Measurements from ENCODE around the gene NKAIN4.

Gene NKAIN4

GRCh38 chr20:63287697-63288580 is 33.7 kb upstream of the NKAIN4 start:
- DNase-seq: no peak

GRCh38 chr20:63286781-63287696 is 32.8 kb upstream of the NKAIN4 start:
- no peak for DNase-seq

- DNase-seq: no peak
Observed at GRCh38 chr20:63285636-63286615, 31.7 kb upstream of the NKAIN4 start.

GRCh38 chr20:63284981-63285524 is 30.8 kb upstream of the NKAIN4 start:
- no peak for DNase-seq

- no peak for DNase-seq
Observed at GRCh38 chr20:63284544-63284949, 30.3 kb upstream of the NKAIN4 start.

- DNase-seq: peak; percentile 16
Observed at GRCh38 chr20:63284083-63284440, 29.8 kb upstream of the NKAIN4 start.

GRCh38 chr20:63283397-63284082 is 29.3 kb upstream of the NKAIN4 start:
- DNase-seq: no peak

GRCh38 chr20:63282946-63283345 is 28.7 kb upstream of the NKAIN4 start:
- no peak for DNase-seq

- DNase-seq: no peak
Observed at GRCh38 chr20:63281742-63282665, 27.7 kb upstream of the NKAIN4 start.

GRCh38 chr20:63280929-63281545 is 26.8 kb upstream of the NKAIN4 start:
- no peak for DNase-seq

- no peak for DNase-seq
Observed at GRCh38 chr20:63280371-63280770, 26.1 kb upstream of the NKAIN4 start.

GRCh38 chr20:63279931-63280330 is 25.7 kb upstream of the NKAIN4 start:
- DNase-seq: no peak

- DNase-seq: no peak
Observed at GRCh38 chr20:63278661-63279060, 24.4 kb upstream of the NKAIN4 start.

- no peak for DNase-seq
Observed at GRCh38 chr20:63277466-63278272, 23.4 kb upstream of the NKAIN4 start.

GRCh38 chr20:63276956-63277355 is 22.7 kb upstream of the NKAIN4 start:
- DNase-seq: no peak

- no peak for DNase-seq
Observed at GRCh38 chr20:63275825-63276224, 21.6 kb upstream of the NKAIN4 start.

- DNase-seq: no peak
Observed at GRCh38 chr20:63274381-63275228, 20.3 kb upstream of the NKAIN4 start.

All from activated CD4-positive, alpha-beta T cell treated with anti-CD3 and anti-CD28 coated beads, Interleukin-2, amount 50 U/mL, for 1 hour (primary cell).